A549 (cell line): ENCODE measurements around the gene BCKDK.

Experiments
- CBX2 ChIP-seq: fragments of 200-600 bp; sonication (generic); IDR thresholded peaks from 2 replicates; pipeline ENCODE4 v1.6.1; 2016; ENCODE audit warnings: low read depth, mild to moderate bottlenecking, borderline replicate concordance
- CHD2 ChIP-seq: fragments of 150-350 bp; IDR thresholded peaks from 2 replicates; pipeline ENCODE4 v1.6.1; 2014; ENCODE audit warnings: low read length; ENCODE audit not compliant: partially characterized antibody
- KDM1A ChIP-seq: fragments of 200-600 bp; sonication (generic); IDR thresholded peaks from 2 replicates; pipeline ENCODE4 v1.6.1; 2016; ENCODE audit warnings: low read depth, mild to moderate bottlenecking
- POLR2A ChIP-seq: IDR thresholded peaks from 2 replicates; pipeline ENCODE4 v1.6.1; 2012; ENCODE audit warnings: mild to moderate bottlenecking, low read length
- ZNF302 ChIP-seq: fragments of 250-450 bp; sonication (Bioruptor Pico); IDR thresholded peaks from 2 replicates; pipeline ENCODE4 v1.9.0; 2021; ENCODE audit warnings: inconsistent platforms, mild to moderate bottlenecking, moderate library complexity
- TF ChIP-seq, protein P1 (sequence below): fragments of >200 bp; sonication (Bioruptor Twin); formaldehyde crosslinking; IDR thresholded peaks from 3 replicates; pipeline ENCODE4 v1.5.1; 2016
- TF ChIP-seq, protein P2 (sequence below): fragments of 150-350 bp; IDR thresholded peaks from 2 replicates; pipeline ENCODE4 v1.6.1; 2014; ENCODE audit warnings: low read depth, mild to moderate bottlenecking, low read length
- TF ChIP-seq, protein P3 (sequence below): fragments of 450-650 bp; IDR thresholded peaks from 2 replicates; pipeline ENCODE4 v1.6.1; 2014; ENCODE audit warnings: antibody characterized with exemption
- TF ChIP-seq, protein P4 (sequence below): IDR thresholded peaks from 2 replicates; pipeline ENCODE4 v1.6.1; 2012
- TF ChIP-seq, protein P5 (sequence below): IDR thresholded peaks from 2 replicates; pipeline ENCODE4 v1.6.1; 2012

DNA sequence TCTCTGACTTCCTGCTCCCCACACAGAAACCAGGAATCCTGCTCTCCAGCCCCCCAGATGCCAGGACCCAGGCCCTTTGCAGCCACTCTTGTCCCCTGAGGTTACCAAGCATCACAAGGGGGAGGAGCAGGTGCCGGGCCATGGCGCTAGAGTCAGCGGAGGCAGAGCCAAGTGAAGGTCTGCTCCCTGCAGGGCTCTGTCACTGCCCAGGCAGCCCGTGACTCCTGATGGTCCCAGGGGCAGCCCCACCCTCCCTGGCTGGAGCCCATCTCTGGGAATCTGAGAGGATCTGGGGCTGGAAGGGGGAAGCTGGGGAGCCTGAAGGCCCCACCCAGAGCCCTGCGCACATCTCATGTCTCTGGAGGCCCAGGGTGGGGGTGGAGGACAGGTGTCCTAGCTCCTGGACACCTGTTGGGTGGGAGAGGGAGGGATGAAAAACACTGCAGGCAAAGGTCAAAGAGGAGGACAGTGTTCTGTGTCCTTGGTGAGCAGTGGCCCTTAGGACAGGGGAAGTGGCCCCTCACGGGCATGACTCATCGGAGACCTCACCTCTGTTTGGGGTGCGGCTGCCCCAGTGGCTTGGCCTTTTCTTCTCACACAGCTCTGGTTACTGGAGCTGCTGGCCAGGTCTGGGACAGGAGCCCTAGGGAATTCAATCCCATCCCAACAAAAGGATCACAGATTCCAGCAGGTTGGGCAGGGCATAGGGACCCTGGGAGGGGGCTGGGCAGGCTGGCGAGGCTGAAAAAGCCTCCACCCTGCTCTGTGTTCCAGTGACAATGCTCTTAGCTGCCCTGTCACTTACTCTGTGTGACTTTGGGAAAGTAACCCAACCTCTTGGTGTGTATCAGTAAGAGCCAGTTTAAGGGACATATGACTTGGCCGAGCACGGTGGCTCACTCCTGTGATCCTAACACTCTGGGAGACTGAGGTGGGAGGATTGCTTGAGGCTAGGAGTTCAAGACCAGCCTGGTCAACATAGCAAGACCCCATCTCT lies 42.0 kb downstream of the BCKDK start, which contains the start of gene PRSS36:
- TF ChIP-seq, protein P1, sequence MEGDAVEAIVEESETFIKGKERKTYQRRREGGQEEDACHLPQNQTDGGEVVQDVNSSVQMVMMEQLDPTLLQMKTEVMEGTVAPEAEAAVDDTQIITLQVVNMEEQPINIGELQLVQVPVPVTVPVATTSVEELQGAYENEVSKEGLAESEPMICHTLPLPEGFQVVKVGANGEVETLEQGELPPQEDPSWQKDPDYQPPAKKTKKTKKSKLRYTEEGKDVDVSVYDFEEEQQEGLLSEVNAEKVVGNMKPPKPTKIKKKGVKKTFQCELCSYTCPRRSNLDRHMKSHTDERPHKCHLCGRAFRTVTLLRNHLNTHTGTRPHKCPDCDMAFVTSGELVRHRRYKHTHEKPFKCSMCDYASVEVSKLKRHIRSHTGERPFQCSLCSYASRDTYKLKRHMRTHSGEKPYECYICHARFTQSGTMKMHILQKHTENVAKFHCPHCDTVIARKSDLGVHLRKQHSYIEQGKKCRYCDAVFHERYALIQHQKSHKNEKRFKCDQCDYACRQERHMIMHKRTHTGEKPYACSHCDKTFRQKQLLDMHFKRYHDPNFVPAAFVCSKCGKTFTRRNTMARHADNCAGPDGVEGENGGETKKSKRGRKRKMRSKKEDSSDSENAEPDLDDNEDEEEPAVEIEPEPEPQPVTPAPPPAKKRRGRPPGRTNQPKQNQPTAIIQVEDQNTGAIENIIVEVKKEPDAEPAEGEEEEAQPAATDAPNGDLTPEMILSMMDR: no peak
- no peak for TF ChIP-seq KDM1A
- TF ChIP-seq, protein P2, sequence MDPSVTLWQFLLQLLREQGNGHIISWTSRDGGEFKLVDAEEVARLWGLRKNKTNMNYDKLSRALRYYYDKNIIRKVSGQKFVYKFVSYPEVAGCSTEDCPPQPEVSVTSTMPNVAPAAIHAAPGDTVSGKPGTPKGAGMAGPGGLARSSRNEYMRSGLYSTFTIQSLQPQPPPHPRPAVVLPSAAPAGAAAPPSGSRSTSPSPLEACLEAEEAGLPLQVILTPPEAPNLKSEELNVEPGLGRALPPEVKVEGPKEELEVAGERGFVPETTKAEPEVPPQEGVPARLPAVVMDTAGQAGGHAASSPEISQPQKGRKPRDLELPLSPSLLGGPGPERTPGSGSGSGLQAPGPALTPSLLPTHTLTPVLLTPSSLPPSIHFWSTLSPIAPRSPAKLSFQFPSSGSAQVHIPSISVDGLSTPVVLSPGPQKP: no peak
- TF ChIP-seq, protein P3, sequence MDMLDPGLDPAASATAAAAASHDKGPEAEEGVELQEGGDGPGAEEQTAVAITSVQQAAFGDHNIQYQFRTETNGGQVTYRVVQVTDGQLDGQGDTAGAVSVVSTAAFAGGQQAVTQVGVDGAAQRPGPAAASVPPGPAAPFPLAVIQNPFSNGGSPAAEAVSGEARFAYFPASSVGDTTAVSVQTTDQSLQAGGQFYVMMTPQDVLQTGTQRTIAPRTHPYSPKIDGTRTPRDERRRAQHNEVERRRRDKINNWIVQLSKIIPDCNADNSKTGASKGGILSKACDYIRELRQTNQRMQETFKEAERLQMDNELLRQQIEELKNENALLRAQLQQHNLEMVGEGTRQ: no peak
- TF ChIP-seq, protein P4, sequence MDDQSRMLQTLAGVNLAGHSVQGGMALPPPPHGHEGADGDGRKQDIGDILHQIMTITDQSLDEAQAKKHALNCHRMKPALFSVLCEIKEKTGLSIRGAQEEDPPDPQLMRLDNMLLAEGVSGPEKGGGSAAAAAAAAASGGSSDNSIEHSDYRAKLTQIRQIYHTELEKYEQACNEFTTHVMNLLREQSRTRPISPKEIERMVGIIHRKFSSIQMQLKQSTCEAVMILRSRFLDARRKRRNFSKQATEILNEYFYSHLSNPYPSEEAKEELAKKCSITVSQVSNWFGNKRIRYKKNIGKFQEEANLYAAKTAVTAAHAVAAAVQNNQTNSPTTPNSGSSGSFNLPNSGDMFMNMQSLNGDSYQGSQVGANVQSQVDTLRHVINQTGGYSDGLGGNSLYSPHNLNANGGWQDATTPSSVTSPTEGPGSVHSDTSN: no peak
- no peak for TF ChIP-seq ZNF302 (CRISPR knock-in tag)
- no peak for TF ChIP-seq CBX2
- TF ChIP-seq POLR2A: no peak
- TF ChIP-seq, protein P5, sequence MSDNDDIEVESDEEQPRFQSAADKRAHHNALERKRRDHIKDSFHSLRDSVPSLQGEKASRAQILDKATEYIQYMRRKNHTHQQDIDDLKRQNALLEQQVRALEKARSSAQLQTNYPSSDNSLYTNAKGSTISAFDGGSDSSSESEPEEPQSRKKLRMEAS: no peak
- TF ChIP-seq CHD2: no peak
